HepG2 (cell line): ENCODE data around the gene DYSF. TPM values are rescaled to one million over a fixed set of nuclear protein-coding genes. Genes with fewer than 3 reads are reported as not detected.

Experiments used
- EHMT2 ChIP-seq: fragments of 200-600 bp; sonication (generic); IDR thresholded peaks from 2 replicates; pipeline ENCODE4 v1.7.0; 2017; ENCODE audit warnings: antibody characterized with exemption, low read depth, low read length, borderline replicate concordance
- HDAC2 ChIP-seq: sonication (generic); formaldehyde crosslinking; IDR thresholded peaks from 2 replicates; pipeline ENCODE4 v1.4.0; 2020; ENCODE audit warnings: missing genetic modification reagents
- LCORL ChIP-seq, 2 experiments: fragments of 450-650 bp in 1 of 2; sonication (generic) in 1 of 2; formaldehyde crosslinking in 1 of 2; IDR thresholded peaks; 2 replicates each; pipeline versions ENCODE4 v1.5.0 to v1.6.1; 2017 to 2020; ENCODE audit warnings: antibody characterized with exemption in 1 of 2, missing genetic modification reagents in 1 of 2
- PHF21A ChIP-seq: sonication (generic); formaldehyde crosslinking; IDR thresholded peaks from 2 replicates; pipeline ENCODE4 v1.5.0; 2020; ENCODE audit warnings: mild to moderate bottlenecking, missing genetic modification reagents
- PHF5A ChIP-seq: IDR thresholded peaks from one replicate; pipeline ENCODE4 v1.6.1; 2018; ENCODE audit warnings: low read depth, missing genetic modification reagents; ENCODE audit not compliant: unreplicated experiment
- SMAD1 ChIP-seq: sonication (generic); formaldehyde crosslinking; IDR thresholded peaks from 2 replicates; pipeline ENCODE4 v1.4.0; 2020; ENCODE audit warnings: missing genetic modification reagents, low read depth, mild to moderate bottlenecking, borderline replicate concordance
- SPEN ChIP-seq: sonication (generic); formaldehyde crosslinking; IDR thresholded peaks from 2 replicates; pipeline ENCODE4 v1.5.1; 2020; ENCODE audit warnings: low read depth, mild to moderate bottlenecking, missing genetic modification reagents
- SRSF1 ChIP-seq: fragments of 200-400 bp; formaldehyde crosslinking; optimal IDR thresholded peaks from 2 replicates; pipeline ENCODE3; 2017; ENCODE audit warnings: mild to moderate bottlenecking, low read depth, low read length, moderate library complexity
- TOPORS ChIP-seq: sonication (generic); formaldehyde crosslinking; IDR thresholded peaks from 2 replicates; pipeline ENCODE4 v1.8.0; 2023; ENCODE audit warnings: mild to moderate bottlenecking, missing genetic modification reagents
- YEATS4 ChIP-seq: sonication (generic); formaldehyde crosslinking; IDR thresholded peaks from 2 replicates; pipeline ENCODE4 v1.4.0; 2020; ENCODE audit warnings: missing genetic modification reagents, borderline replicate concordance
- ZFP37 ChIP-seq: sonication (generic); formaldehyde crosslinking; IDR thresholded peaks from 2 replicates; pipeline ENCODE4 v1.4.0; 2020; ENCODE audit warnings: missing genetic modification reagents, borderline replicate concordance
- ZMYM2 ChIP-seq: sonication (generic); formaldehyde crosslinking; IDR thresholded peaks from 2 replicates; pipeline ENCODE4 v1.8.0; 2022; ENCODE audit warnings: mild to moderate bottlenecking, missing genetic modification reagents
- ZNF552 ChIP-seq: sonication (generic); formaldehyde crosslinking; IDR thresholded peaks from 2 replicates; pipeline ENCODE4 v1.9.0; 2022; ENCODE audit warnings: missing genetic modification reagents, mild to moderate bottlenecking, borderline replicate concordance
- ZNF619 ChIP-seq: sonication (generic); formaldehyde crosslinking; IDR thresholded peaks from 2 replicates; pipeline ENCODE4 v1.4.0; 2020; ENCODE audit warnings: mild to moderate bottlenecking, missing genetic modification reagents
- polyA plus RNA-seq, 8 experiments: library from polyadenylated mRNA; depleted of rRNA in 3 of 8; stranded (reverse) in 7 of 8; unstranded in 1 of 8; fragments of >200 nt; fragmentation: Illumina TruSeq in 4 of 8; extraction: Trizol in 4 of 8; gene quantifications; 2 replicates each; pipeline versions ENCODE4 v1.2.1 to v1.2.3, GENCODE V29; 2011 to 2016; ENCODE audit warnings: low read depth in 4 of 8, missing spikeins in 1 of 8, mixed read lengths in 1 of 8; ENCODE audit not compliant: insufficient read depth in 1 of 8
- total RNA-seq, 5 experiments: library from RNA; depleted of rRNA; stranded (reverse); fragments of >200 nt; fragmentation: Illumina TruSeq; extraction: Trizol; gene quantifications; 2 replicates each; pipeline ENCODE4 v1.2.3, GENCODE V29; 2016; ENCODE audit warnings: low read depth in 1 of 5
- TF ChIP-seq, protein P1 (sequence below): sonication (generic); formaldehyde crosslinking; IDR thresholded peaks from 2 replicates; pipeline ENCODE4 v1.5.0; 2020; ENCODE audit warnings: missing genetic modification reagents, mild to moderate bottlenecking, borderline replicate concordance
- TF ChIP-seq, protein P2 (sequence below): sonication (generic); formaldehyde crosslinking; IDR thresholded peaks from 2 replicates; pipeline ENCODE4 v1.5.0; 2020; ENCODE audit warnings: mild to moderate bottlenecking, missing genetic modification reagents, borderline replicate concordance
- TF ChIP-seq, protein P3 (sequence below): sonication (generic); formaldehyde crosslinking; IDR thresholded peaks from 2 replicates; pipeline ENCODE4 v1.5.1; 2020; ENCODE audit warnings: mild to moderate bottlenecking, moderate library complexity, missing genetic modification reagents
- TF ChIP-seq, protein P4 (sequence below): IDR thresholded peaks from 2 replicates; pipeline ENCODE4 v1.6.1; 2012; ENCODE audit warnings: inconsistent platforms
- TF ChIP-seq, protein P5 (sequence below): sonication (generic); formaldehyde crosslinking; IDR thresholded peaks from 2 replicates; pipeline ENCODE4 v1.4.0; 2020; ENCODE audit warnings: missing genetic modification reagents, borderline replicate concordance

The DYSF gene
- total and polyA plus RNA-seq, 2 of the 13 experiments (the other 11 are each of a cell fraction or from before 2014, with no cell fraction given), result 0.15 to 2.4 TPM

DNA sequence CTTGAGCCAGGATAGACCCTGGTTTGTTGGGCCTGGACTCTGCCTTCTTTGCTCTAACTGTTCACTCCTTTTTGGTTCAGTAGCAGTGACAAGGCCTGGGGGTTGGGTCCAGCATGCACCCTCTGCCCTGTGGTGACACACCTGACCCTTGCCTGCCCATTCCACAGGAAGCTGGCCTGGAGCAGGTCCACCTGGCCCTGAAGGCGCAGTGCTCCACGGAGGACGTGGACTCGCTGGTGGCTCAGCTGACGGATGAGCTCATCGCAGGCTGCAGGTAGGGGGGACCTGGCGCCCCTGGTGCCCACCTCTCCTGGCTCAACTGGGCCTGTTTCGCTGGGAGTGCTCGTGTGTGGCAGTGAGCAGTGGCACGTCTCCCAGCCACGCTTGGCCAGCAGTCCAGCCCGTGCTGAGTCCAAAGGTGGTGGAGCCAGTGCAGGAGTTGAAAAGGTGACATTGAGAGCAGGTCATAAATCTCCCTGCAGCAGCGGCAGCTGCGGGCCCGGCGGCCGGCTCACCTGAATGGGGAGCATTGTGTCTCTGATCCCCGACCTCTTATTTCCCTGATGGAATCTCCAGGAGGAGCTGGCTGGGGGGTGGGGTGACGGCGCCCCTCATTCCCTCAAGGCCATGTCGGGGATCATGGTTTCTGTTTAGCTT is 102.6 kb downstream of the DYSF start (continued):
- TF ChIP-seq, protein P1, sequence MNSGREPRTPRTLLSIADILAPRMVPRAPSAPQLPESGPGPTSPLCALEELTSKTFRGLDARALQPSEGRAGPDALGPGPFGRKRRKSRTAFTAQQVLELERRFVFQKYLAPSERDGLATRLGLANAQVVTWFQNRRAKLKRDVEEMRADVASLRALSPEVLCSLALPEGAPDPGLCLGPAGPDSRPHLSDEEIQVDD (CRISPR knock-in tag), result 0 out of 2 replicates have a peak, but pooled peaks have one; percentile 70
- TF ChIP-seq ZFP37 (CRISPR knock-in tag) (0 out of 2 replicates have a peak, but pooled peaks have one; percentile 43), TOPORS (0 out of 2 replicates have a peak, but pooled peaks have one; percentile 41), HDAC2 (peak; percentile 32; the same call in 1 of the 2 replicates), ZNF552 (CRISPR knock-in tag) (peak; percentile 41; the same call in 1 of the 2 replicates), SMAD1 (CRISPR knock-in tag) (peak; percentile 59; the same call in 1 of the 2 replicates), SPEN (CRISPR knock-in tag) (peak; percentile 67; the same call in 1 of the 2 replicates), YEATS4 (CRISPR knock-in tag) (peak; percentile 48; the same call in 1 of the 2 replicates), ZMYM2 (0 out of 2 replicates have a peak, but pooled peaks have one; percentile 62), ZNF619 (CRISPR knock-in tag) (peak; percentile 56; the same call in 1 of the 2 replicates), PHF5A (no peak), EHMT2 (peak; percentile 79; the same call in 1 of the 2 replicates), PHF21A (CRISPR knock-in tag) (peak; percentile 63), LCORL (IDR thresholded peaks at IDR 0.05) (no peak), LCORL (CRISPR knock-in tag; IDR thresholded peaks at IDR 0.05) (peak; percentile 63), SRSF1 (peak; percentile 36)
- TF ChIP-seq, protein P2, sequence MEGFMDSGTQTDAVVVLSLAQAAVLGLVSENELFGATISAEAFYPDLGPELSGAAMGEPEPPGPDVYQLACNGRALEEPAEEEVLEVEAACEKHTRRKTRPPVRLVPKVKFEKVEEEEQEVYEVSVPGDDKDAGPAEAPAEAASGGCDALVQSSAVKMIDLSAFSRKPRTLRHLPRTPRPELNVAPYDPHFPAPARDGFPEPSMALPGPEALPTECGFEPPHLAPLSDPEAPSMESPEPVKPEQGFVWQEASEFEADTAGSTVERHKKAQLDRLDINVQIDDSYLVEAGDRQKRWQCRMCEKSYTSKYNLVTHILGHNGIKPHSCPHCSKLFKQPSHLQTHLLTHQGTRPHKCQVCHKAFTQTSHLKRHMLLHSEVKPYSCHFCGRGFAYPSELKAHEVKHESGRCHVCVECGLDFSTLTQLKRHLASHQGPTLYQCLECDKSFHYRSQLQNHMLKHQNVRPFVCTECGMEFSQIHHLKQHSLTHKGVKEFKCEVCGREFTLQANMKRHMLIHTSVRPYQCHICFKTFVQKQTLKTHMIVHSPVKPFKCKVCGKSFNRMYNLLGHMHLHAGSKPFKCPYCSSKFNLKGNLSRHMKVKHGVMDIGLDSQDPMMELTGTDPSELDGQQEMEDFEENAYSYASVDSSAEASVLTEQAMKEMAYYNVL, result peak; percentile 72
- TF ChIP-seq, protein P3, sequence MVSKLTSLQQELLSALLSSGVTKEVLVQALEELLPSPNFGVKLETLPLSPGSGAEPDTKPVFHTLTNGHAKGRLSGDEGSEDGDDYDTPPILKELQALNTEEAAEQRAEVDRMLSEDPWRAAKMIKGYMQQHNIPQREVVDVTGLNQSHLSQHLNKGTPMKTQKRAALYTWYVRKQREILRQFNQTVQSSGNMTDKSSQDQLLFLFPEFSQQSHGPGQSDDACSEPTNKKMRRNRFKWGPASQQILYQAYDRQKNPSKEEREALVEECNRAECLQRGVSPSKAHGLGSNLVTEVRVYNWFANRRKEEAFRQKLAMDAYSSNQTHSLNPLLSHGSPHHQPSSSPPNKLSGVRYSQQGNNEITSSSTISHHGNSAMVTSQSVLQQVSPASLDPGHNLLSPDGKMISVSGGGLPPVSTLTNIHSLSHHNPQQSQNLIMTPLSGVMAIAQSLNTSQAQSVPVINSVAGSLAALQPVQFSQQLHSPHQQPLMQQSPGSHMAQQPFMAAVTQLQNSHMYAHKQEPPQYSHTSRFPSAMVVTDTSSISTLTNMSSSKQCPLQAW, result peak; percentile 34; the same call in 1 of the 2 replicates
- TF ChIP-seq, protein P4, sequence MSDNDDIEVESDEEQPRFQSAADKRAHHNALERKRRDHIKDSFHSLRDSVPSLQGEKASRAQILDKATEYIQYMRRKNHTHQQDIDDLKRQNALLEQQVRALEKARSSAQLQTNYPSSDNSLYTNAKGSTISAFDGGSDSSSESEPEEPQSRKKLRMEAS, result peak; percentile 90
- TF ChIP-seq, protein P5, sequence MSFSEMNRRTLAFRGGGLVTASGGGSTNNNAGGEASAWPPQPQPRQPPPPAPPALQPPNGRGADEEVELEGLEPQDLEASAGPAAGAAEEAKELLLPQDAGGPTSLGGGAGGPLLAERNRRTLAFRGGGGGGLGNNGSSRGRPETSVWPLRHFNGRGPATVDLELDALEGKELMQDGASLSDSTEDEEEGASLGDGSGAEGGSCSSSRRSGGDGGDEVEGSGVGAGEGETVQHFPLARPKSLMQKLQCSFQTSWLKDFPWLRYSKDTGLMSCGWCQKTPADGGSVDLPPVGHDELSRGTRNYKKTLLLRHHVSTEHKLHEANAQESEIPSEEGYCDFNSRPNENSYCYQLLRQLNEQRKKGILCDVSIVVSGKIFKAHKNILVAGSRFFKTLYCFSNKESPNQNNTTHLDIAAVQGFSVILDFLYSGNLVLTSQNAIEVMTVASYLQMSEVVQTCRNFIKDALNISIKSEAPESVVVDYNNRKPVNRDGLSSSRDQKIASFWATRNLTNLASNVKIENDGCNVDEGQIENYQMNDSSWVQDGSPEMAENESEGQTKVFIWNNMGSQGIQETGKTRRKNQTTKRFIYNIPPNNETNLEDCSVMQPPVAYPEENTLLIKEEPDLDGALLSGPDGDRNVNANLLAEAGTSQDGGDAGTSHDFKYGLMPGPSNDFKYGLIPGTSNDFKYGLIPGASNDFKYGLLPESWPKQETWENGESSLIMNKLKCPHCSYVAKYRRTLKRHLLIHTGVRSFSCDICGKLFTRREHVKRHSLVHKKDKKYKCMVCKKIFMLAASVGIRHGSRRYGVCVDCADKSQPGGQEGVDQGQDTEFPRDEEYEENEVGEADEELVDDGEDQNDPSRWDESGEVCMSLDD (CRISPR knock-in tag), result peak; percentile 97
